Measurements from ENCODE around the gene MTR.

MTR gene

GRCh38 chr1:236922190-236922589 lies 127.1 kb downstream of the MTR start:
- H3K27me3 ChIP-seq (ENCODE audit: control insufficient read depth in 1 of 2, insufficient read depth in 2 of 2, low read length in 2 of 2) = no peaks in the 10 kb centered on the region
- no peak overlapping the region for H3K4me3 ChIP-seq (ENCODE audit: low read length in 2 of 2)
- H3K9ac ChIP-seq (ENCODE audit: low read length in 2 of 2) = no peak overlapping the region
- no peaks in the 10 kb centered on the region for H3K9me3 ChIP-seq (ENCODE audit: control insufficient read depth in 2 of 2, low read length in 2 of 2)
- H3K4me1 ChIP-seq (ENCODE audit: control insufficient read depth, insufficient read depth, low read length) = no peaks in the 10 kb centered on the region
- H3K27ac ChIP-seq (ENCODE audit: low read length) = no peak overlapping the region
- no peaks in the 10 kb centered on the region for H3K36me3 ChIP-seq (ENCODE audit: control insufficient read depth in 2 of 2, insufficient read depth in 2 of 2, low read length in 2 of 2)

DNA sequence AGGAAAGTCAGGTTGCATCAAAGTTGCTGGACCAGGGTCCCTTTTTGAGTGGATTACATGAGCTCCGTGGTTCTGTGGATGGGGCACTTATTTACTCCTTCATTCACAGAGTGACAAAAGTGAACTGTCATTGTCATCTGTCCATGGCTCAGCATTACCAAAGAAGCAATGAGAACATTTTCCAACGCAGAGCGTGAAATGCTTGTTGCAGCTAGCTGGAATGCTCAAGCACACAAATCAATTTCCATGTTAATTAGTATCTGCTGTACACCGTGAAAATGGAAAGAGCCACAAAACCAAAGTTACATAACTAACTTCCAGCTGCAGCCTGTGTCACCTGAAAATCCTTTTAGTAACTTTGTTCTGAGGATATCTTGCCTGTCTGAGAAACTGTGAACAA lies 130.3 kb downstream of the MTR start:
- no peaks in the 10 kb centered on the region for H3K4me1 ChIP-seq (ENCODE audit: control insufficient read depth, insufficient read depth, low read length)
- H3K9me3 ChIP-seq (ENCODE audit: control insufficient read depth in 2 of 2, low read length in 2 of 2) = peaks cover 4 to 7% of the 10 kb centered on the region in 2 donors
- no peak overlapping the region for H3K9ac ChIP-seq (ENCODE audit: low read length in 2 of 2)
- H3K4me3 ChIP-seq (ENCODE audit: low read length in 2 of 2) = no peak overlapping the region
- no peaks in the 10 kb centered on the region for H3K36me3 ChIP-seq (ENCODE audit: control insufficient read depth in 2 of 2, insufficient read depth in 2 of 2, low read length in 2 of 2)
- H3K27me3 ChIP-seq (ENCODE audit: control insufficient read depth in 1 of 2, insufficient read depth in 2 of 2, low read length in 2 of 2) = no peaks in the 10 kb centered on the region
- H3K27ac ChIP-seq (ENCODE audit: low read length) = no peak overlapping the region

DNA sequence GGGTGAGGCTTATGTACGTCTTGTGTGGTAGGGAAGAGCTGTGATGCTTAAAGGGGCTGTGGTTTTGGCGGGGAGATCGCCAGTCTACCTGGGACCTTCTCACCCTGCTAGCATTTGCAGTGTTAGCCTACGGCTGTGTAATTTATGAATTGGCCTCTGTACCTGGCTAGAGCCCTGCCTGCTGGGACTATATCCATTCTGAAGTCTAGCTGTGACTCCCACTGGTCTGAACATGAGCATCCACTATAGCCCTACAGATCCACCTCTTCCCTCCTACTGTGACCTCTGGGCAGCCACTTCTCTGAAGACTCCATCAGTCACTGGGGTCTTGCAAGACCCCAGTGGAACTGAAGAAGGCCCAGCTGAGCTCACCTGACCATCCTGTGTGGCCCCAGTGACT lies 135.4 kb downstream of the MTR start:
- H3K9ac ChIP-seq (ENCODE audit: low read length in 2 of 2) = no peak overlapping the region
- no peaks in the 10 kb centered on the region for H3K36me3 ChIP-seq (ENCODE audit: control insufficient read depth in 2 of 2, insufficient read depth in 2 of 2, low read length in 2 of 2)
- H3K9me3 ChIP-seq (ENCODE audit: control insufficient read depth in 2 of 2, low read length in 2 of 2) = peaks cover 4 to 7% of the 10 kb centered on the region in 2 donors
- H3K4me3 ChIP-seq (ENCODE audit: low read length in 2 of 2) = no peak overlapping the region
- H3K27ac ChIP-seq (ENCODE audit: low read length) = no peak overlapping the region
- no peaks in the 10 kb centered on the region for H3K27me3 ChIP-seq (ENCODE audit: control insufficient read depth in 1 of 2, insufficient read depth in 2 of 2, low read length in 2 of 2)
- no peaks in the 10 kb centered on the region for H3K4me1 ChIP-seq (ENCODE audit: control insufficient read depth, insufficient read depth, low read length)

GRCh38 chr1:236938760-236939159 lies 143.7 kb downstream of the MTR start:
- no peak overlapping the region for H3K9ac ChIP-seq (ENCODE audit: low read length in 2 of 2)
- H3K9me3 ChIP-seq (ENCODE audit: control insufficient read depth in 2 of 2, low read length in 2 of 2) = no peaks in the 10 kb centered on the region
- no peaks in the 10 kb centered on the region for H3K27me3 ChIP-seq (ENCODE audit: control insufficient read depth in 1 of 2, insufficient read depth in 2 of 2, low read length in 2 of 2)
- no peak overlapping the region for H3K27ac ChIP-seq (ENCODE audit: low read length)
- H3K4me3 ChIP-seq (ENCODE audit: low read length in 2 of 2) = no peak overlapping the region
- H3K4me1 ChIP-seq (ENCODE audit: control insufficient read depth, insufficient read depth, low read length) = no peaks in the 10 kb centered on the region
- no peaks in the 10 kb centered on the region for H3K36me3 ChIP-seq (ENCODE audit: control insufficient read depth in 2 of 2, insufficient read depth in 2 of 2, low read length in 2 of 2)

DNA sequence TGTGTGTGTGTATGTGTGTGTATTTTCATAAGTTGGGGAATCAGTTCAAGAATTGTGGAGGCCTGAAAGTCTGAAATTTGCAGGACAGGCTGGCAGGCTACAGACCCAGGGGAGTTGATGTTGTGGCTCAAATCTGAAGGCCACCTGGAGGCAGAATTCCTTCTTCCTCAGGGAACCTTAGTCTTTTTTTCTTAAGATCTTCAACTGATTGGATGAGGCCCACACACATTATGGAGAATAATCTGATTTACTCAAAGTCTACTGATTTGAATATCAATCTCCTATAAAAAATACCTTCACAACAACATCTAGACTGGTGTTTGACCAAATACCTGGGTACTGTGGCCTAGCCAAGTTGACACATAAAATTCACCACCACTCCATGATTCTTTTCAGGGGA lies 147.3 kb downstream of the MTR start:
- Histone ChIP-seq H3K27me3 (ENCODE audit: control insufficient read depth in 1 of 2, insufficient read depth in 2 of 2, low read length in 2 of 2) (no peaks in the 10 kb centered on the region), H3K4me3 (ENCODE audit: low read length in 2 of 2) (no peak overlapping the region), H3K27ac (ENCODE audit: low read length) (no peak overlapping the region), H3K4me1 (ENCODE audit: control insufficient read depth, insufficient read depth, low read length) (no peaks in the 10 kb centered on the region), H3K36me3 (ENCODE audit: control insufficient read depth in 2 of 2, insufficient read depth in 2 of 2, low read length in 2 of 2) (no peaks in the 10 kb centered on the region), H3K9ac (ENCODE audit: low read length in 2 of 2) (no peak overlapping the region), H3K9me3 (ENCODE audit: control insufficient read depth in 2 of 2, low read length in 2 of 2) (no peaks in the 10 kb centered on the region)

GRCh38 chr1:236944556-236944955 lies 149.5 kb downstream of the MTR start:
- H3K27me3 ChIP-seq (ENCODE audit: control insufficient read depth in 1 of 2, insufficient read depth in 2 of 2, low read length in 2 of 2) = no peaks in the 10 kb centered on the region
- H3K4me3 ChIP-seq (ENCODE audit: low read length in 2 of 2) = no peak overlapping the region
- no peak overlapping the region for H3K27ac ChIP-seq (ENCODE audit: low read length)
- H3K4me1 ChIP-seq (ENCODE audit: control insufficient read depth, insufficient read depth, low read length) = no peaks in the 10 kb centered on the region
- H3K36me3 ChIP-seq (ENCODE audit: control insufficient read depth in 2 of 2, insufficient read depth in 2 of 2, low read length in 2 of 2) = no peaks in the 10 kb centered on the region
- no peak overlapping the region for H3K9ac ChIP-seq (ENCODE audit: low read length in 2 of 2)
- no peaks in the 10 kb centered on the region for H3K9me3 ChIP-seq (ENCODE audit: control insufficient read depth in 2 of 2, low read length in 2 of 2)

- Histone ChIP-seq H3K36me3 (ENCODE audit: control insufficient read depth in 2 of 2, insufficient read depth in 2 of 2, low read length in 2 of 2) (no peaks in the 10 kb centered on the region), H3K9ac (ENCODE audit: low read length in 2 of 2) (no peak overlapping the region), H3K9me3 (ENCODE audit: control insufficient read depth in 2 of 2, low read length in 2 of 2) (no peaks in the 10 kb centered on the region), H3K27me3 (ENCODE audit: control insufficient read depth in 1 of 2, insufficient read depth in 2 of 2, low read length in 2 of 2) (no peaks in the 10 kb centered on the region), H3K4me3 (ENCODE audit: low read length in 2 of 2) (no peak overlapping the region), H3K27ac (ENCODE audit: low read length) (no peak overlapping the region), H3K4me1 (ENCODE audit: control insufficient read depth, insufficient read depth, low read length) (no peaks in the 10 kb centered on the region)
Observed at GRCh38 chr1:236945002-236945401, 149.9 kb downstream of the MTR start.

DNA sequence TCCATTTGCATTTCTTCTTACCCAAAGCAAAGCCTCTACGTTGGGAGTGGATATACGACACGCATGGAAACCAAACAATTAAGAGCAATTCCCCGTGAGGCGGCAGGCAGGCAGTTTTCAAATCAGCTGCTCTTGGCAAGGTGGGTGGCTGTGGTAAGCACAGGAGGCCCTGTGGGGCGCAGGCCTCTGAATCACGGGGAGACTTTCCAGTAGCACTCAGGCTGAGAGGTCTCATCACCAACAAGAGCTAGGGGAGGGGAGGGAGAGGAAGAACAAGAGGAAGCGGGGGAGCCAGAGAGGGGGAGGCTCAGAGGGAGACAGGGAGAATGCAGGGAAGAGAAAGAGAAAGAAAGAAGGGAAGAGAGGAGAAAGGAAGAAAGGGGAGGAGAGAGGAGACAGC lies 152.7 kb downstream of the MTR start:
- Histone ChIP-seq H3K9ac (ENCODE audit: low read length in 2 of 2) (no peak overlapping the region), H3K4me3 (ENCODE audit: low read length in 2 of 2) (no peak overlapping the region), H3K36me3 (ENCODE audit: control insufficient read depth in 2 of 2, insufficient read depth in 2 of 2, low read length in 2 of 2) (no peaks in the 10 kb centered on the region), H3K27ac (ENCODE audit: low read length) (no peak overlapping the region), H3K27me3 (ENCODE audit: control insufficient read depth in 1 of 2, insufficient read depth in 2 of 2, low read length in 2 of 2) (no peaks in the 10 kb centered on the region), H3K9me3 (ENCODE audit: control insufficient read depth in 2 of 2, low read length in 2 of 2) (no peaks in the 10 kb centered on the region), H3K4me1 (ENCODE audit: control insufficient read depth, insufficient read depth, low read length) (peaks cover 4% of the 10 kb centered on the region)

DNA sequence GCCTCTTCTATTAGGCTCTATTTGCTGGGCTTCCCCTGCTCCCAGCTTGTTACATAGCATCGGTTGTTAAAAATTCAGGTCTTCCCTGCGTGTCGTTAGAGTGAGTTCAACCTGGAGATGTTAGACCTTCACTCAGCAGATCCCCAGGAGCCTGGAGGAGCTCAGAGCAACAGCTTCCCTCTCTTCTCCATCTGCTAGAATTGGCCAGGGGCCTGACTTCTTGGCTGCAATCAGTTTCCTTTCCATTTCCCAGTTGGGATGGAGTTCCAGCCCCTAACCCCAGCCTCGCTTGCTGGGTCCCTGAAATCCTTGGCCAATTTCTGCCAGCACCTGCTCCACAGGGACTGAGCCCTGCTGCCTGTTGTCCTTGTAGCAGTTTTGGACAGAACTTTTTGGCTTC lies 153.3 kb downstream of the MTR start:
- Histone ChIP-seq H3K27ac (ENCODE audit: low read length) (no peak overlapping the region), H3K4me1 (ENCODE audit: control insufficient read depth, insufficient read depth, low read length) (peaks cover 8% of the 10 kb centered on the region), H3K27me3 (ENCODE audit: control insufficient read depth in 1 of 2, insufficient read depth in 2 of 2, low read length in 2 of 2) (no peaks in the 10 kb centered on the region), H3K4me3 (ENCODE audit: low read length in 2 of 2) (no peak overlapping the region), H3K36me3 (ENCODE audit: control insufficient read depth in 2 of 2, insufficient read depth in 2 of 2, low read length in 2 of 2) (no peaks in the 10 kb centered on the region), H3K9ac (ENCODE audit: low read length in 2 of 2) (no peak overlapping the region), H3K9me3 (ENCODE audit: control insufficient read depth in 2 of 2, low read length in 2 of 2) (no peaks in the 10 kb centered on the region)

- H3K9me3 ChIP-seq (ENCODE audit: control insufficient read depth in 2 of 2, low read length in 2 of 2) = no peaks in the 10 kb centered on the region
Observed at GRCh38 chr1:236948996-236949395, 153.9 kb downstream of the MTR start.

GRCh38 chr1:236950365-236950764 lies 155.3 kb downstream of the MTR start:
- no peaks in the 10 kb centered on the region for H3K36me3 ChIP-seq (ENCODE audit: control insufficient read depth in 2 of 2, insufficient read depth in 2 of 2, low read length in 2 of 2)
- no peak overlapping the region for H3K27ac ChIP-seq (ENCODE audit: low read length)
- H3K27me3 ChIP-seq (ENCODE audit: control insufficient read depth in 1 of 2, insufficient read depth in 2 of 2, low read length in 2 of 2) = no peaks in the 10 kb centered on the region
- no peaks in the 10 kb centered on the region for H3K9me3 ChIP-seq (ENCODE audit: control insufficient read depth in 2 of 2, low read length in 2 of 2)
- H3K4me1 ChIP-seq (ENCODE audit: control insufficient read depth, insufficient read depth, low read length) = peaks cover 12% of the 10 kb centered on the region
- no peak overlapping the region for H3K4me3 ChIP-seq (ENCODE audit: low read length in 2 of 2)
- H3K9ac ChIP-seq (ENCODE audit: low read length in 2 of 2) = no peak overlapping the region

More at GRCh38 chr1:236948996-236949395, 153.9 kb downstream of the MTR start:
- no peak overlapping the region for H3K9ac ChIP-seq (ENCODE audit: low read length in 2 of 2)
- H3K4me3 ChIP-seq (ENCODE audit: low read length in 2 of 2) = no peak overlapping the region
- H3K27me3 ChIP-seq (ENCODE audit: control insufficient read depth in 1 of 2, insufficient read depth in 2 of 2, low read length in 2 of 2) = no peaks in the 10 kb centered on the region
- H3K27ac ChIP-seq (ENCODE audit: low read length) = no peak overlapping the region
- no peaks in the 10 kb centered on the region for H3K36me3 ChIP-seq (ENCODE audit: control insufficient read depth in 2 of 2, insufficient read depth in 2 of 2, low read length in 2 of 2)
- peaks cover 12% of the 10 kb centered on the region for H3K4me1 ChIP-seq (ENCODE audit: control insufficient read depth, insufficient read depth, low read length)
